H1 (cell line): ENCODE data around the gene LSM10.

Experiments used
- CBX8 ChIP-seq: fragments of 300-800, 300-1000 bp; sonication (generic); IDR thresholded peaks from 2 replicates; pipeline ENCODE4 v1.7.1; 2016; ENCODE audit warnings: low read depth, low read length, borderline replicate concordance
- CTCF ChIP-seq, 3 experiments: IDR thresholded peaks; 1 replicate in 2 of 3; 2 replicates in 1 of 3; pipeline versions ENCODE4 v1.5.1 to v1.6.1; 2011; ENCODE audit warnings: low read length in 3 of 3, mild to moderate bottlenecking in 3 of 3, inconsistent platforms in 2 of 3, low read depth in 1 of 3, moderate library complexity in 1 of 3; ENCODE audit not compliant: insufficient read depth in 1 of 3; ENCODE audit errors: control extremely low read depth in 1 of 3
- EZH2 ChIP-seq: fragments of 200-600 bp; sonication (generic); IDR thresholded peaks from 2 replicates; pipeline ENCODE4 v1.7.1; 2012; ENCODE audit warnings: low read depth, mild to moderate bottlenecking, moderate library complexity, low read length, inconsistent platforms; ENCODE audit not compliant: severe bottlenecking
- POLR2A ChIP-seq, 2 experiments: IDR thresholded peaks; 1 replicate in 1 of 2; 2 replicates in 1 of 2; pipeline ENCODE4 v1.6.1; 2011; ENCODE audit warnings: low read depth in 2 of 2, low read length in 2 of 2, mild to moderate bottlenecking in 2 of 2; ENCODE audit errors: control extremely low read depth in 1 of 2
- POLR2AphosphoS5 ChIP-seq: IDR thresholded peaks from 2 replicates; pipeline ENCODE4 v1.6.1; 2011; ENCODE audit warnings: low read depth, low read length

GRCh38 chr1:36432616-36433015, 34.9 kb upstream of the LSM10 start:
- TF ChIP-seq EZH2 (no peak), CBX8 (no peak), CTCF (IDR thresholded peaks at IDR 0.05; ENCODE audit: control extremely low read depth in 1 of 3, insufficient read depth in 1 of 3, low read depth in 1 of 3, low read length in 3 of 3) (no peak), POLR2A (IDR thresholded peaks at IDR 0.05; ENCODE audit: control extremely low read depth in 1 of 2, low read depth in 2 of 2, low read length in 2 of 2) (no peak), POLR2AphosphoS5 (no peak)
